Thyroid gland (tissue), 4 donors: ENCODE results near the gene TAT.
"Not testable (repeated sequence)": the region's sequence is repeated elsewhere in the genome, so short reads cannot be mapped to it uniquely, and the experiment has no call there.

Source experiments
- POLR2A ChIP-seq, 2 donors: fragments of 450-650 bp; IDR thresholded peaks; one replicate each; pipeline ENCODE4 v1.6.1; 2017; ENCODE audit warnings: antibody characterized with exemption in 2 of 2, mild to moderate bottlenecking in 2 of 2, moderate library complexity in 1 of 2
- TF ChIP-seq, protein P1 (sequence below), 6 experiments: fragments of 200-600 bp in 3 of 6; fragments of 450-650 bp in 3 of 6; sonication (generic) in 3 of 6; IDR thresholded peaks; one replicate each; pipeline ENCODE4 v1.5.1; 2016 to 2019; ENCODE audit warnings: antibody characterized with exemption in 6 of 6, mild to moderate bottlenecking in 2 of 6, inconsistent platforms in 1 of 6, moderate library complexity in 1 of 6

DNA sequence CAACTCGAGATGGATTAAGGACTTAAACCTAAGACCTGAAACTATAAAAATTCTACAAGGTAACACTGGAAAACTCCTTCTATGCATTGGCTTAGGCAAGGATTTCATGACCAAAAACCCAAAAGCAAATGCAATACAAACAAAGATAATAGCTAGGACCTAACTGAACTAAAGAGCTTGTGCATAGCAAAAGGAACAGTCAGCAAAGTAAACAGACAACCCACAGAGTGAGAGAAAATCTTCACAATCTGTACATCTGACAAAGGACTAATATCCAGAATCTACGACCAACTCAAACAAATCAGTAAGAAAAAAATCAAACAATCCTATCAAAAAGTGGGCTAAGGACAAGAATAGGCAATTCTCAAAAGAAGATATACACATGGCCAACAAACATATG, 21.5 kb upstream of the TAT start:
- TF ChIP-seq, protein P1, sequence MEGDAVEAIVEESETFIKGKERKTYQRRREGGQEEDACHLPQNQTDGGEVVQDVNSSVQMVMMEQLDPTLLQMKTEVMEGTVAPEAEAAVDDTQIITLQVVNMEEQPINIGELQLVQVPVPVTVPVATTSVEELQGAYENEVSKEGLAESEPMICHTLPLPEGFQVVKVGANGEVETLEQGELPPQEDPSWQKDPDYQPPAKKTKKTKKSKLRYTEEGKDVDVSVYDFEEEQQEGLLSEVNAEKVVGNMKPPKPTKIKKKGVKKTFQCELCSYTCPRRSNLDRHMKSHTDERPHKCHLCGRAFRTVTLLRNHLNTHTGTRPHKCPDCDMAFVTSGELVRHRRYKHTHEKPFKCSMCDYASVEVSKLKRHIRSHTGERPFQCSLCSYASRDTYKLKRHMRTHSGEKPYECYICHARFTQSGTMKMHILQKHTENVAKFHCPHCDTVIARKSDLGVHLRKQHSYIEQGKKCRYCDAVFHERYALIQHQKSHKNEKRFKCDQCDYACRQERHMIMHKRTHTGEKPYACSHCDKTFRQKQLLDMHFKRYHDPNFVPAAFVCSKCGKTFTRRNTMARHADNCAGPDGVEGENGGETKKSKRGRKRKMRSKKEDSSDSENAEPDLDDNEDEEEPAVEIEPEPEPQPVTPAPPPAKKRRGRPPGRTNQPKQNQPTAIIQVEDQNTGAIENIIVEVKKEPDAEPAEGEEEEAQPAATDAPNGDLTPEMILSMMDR (IDR thresholded peaks at IDR 0.05) = not testable (repeated sequence)
- not testable (repeated sequence) for TF ChIP-seq POLR2A (IDR thresholded peaks at IDR 0.05)
